GM19239 (cell line): ENCODE data around the gene PLA2G4D.
A peak's percentile ranks its signal among the peaks of the same experiment; 100 is the strongest.
"Not testable (repeated sequence)": the region's sequence is repeated elsewhere in the genome, so short reads cannot be mapped to it uniquely, and the experiment has no call there.

Experiments used
- DNase-seq: peaks from one replicate; pipeline ENCODE4 v3.0.0; 2011; ENCODE audit warnings: low spot score; ENCODE audit not compliant: insufficient read length
- FAIRE-seq: peaks from 2 replicates; lab custom pipeline; 2011; peaks lifted over from hg19 to GRCh38; lab: Jason Lieb, UNC

Gene PLA2G4D

DNA sequence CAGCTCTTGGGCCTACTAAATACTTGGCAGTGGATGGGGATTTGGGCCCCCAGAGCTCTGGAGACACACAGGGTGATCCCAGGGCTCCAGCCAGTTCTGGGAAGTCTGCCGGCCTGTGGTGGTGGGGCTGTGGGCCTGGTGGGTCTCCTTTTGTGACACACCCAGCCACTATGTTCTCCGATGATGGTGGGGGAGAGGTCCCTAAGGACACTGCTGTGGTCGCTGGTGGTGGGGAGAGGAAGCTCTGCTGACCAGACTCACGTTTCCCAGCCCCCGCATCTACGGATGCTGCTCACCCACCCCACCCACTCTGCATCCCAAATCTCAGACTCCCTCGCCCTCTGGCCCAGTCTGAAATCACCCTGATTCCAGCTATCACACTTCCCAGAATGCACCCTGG, 396 bp downstream of the PLA2G4D start:
- DNase-seq = no peak
- FAIRE-seq = no peak

DNA sequence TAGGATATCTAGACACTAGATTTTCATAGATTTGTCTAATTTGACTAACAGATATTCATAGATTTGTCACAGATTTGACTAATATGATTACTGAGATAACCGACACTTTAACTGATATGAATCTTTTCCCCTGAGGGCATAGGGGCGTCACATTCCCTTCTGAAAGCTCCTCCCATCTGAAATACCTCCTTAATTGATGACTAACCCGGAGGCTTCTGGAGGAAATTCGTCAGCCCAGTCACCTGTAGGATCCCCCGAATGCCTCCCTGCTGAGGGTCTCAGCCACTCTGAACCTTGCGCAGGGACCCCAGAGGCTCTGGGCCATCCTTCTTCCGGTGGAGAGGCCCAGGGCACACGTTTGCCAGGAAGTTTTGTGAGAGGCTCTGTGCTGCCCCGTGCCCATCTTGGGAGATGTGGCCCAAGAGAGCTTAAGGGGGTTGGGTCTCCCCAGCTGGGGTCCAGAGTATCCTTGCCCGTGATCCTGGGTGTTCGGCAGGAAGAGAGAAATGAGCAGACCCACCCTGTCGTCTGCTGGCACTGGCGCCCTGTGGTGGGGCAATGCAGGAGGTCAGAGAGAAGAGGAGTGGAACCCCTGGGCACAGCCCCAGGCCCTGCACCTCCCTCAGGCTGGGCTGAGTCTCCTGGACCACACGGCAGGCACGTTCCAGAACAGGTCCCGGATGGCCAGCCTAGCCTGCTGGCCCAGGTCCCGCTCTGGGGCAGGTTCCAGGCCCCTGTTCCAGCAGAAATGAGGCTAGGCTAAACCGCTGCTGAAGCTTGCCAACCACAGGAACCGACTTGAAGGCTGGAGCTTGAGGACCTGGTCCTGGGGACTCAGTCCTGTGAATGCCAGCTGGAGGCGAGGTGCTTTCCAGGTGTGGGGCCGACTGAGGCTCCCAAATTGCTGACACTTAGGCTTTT, 1.7 kb downstream of the PLA2G4D start:
- DNase-seq (no peak), FAIRE-seq (no peak)

DNA sequence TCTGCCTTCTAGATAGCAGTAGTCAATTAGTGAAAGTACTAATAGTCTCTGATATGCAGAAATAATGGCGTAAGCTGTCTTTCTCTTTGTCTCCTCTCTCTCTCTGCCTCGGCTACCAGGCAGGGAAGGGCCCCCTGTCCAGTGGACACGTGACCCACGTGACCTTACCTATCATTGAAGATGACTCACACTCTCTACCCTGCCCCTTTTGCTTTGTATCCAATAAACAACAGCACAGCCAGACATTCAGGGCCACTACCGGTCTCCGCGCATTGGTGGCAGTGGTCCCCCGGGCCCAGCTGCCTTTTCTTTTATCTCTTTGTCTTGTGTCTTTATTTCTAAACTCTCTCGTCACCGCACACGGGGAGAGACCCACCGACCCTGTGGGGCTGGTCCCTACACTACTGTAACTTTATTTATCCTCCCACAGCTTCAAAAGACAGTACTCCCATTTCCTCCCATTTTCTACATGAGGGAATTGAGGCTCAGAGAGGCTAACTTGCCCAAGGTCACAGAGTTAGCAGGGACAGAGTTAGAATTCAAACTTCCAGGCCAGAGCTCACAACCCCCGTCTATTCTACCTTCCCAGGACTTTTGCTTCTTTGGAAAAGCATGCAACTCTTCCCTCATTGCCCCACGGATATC, 2.5 kb downstream of the PLA2G4D start:
- FAIRE-seq, DNase-seq: not testable (repeated sequence)

DNA sequence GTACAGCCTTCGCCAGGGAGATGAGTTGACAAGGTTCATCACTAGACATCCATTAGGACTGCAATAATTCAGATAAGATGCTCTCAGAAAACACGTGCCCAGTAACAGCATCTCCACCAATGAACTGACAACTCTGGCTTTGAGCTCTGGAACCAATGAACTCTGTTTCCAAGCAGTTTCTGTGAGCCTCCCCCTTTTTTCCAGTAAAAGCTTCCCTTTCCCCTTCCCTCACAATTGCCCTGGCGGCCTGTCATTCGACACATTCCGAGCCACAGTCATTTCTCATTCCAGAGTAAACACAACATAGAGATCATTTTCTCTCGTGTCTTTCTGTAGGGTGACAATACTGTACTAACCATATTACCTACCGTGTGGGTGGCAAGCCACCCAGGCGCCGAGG, 3.6 kb downstream of the PLA2G4D start:
- no peak for DNase-seq
- FAIRE-seq = no peak

DNA sequence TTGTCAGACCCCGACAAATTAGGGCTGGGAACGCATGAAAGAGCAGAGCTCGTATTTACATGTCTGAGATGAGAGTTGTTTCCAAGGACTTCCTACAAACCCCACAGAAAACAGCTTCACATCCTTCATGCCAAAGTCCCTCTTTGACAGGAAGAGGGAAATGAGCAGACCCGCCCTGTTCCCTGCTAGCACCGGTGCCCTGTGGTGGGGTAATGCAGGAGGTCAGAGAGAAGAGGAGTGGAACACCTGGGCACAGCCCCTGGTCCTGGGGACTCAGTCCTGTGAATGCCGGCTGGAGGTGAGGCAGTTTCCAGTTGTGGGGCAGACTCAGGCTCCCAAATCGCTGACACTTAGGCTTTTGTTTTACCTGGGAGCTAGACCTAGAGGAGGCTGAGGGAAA, 4.0 kb downstream of the PLA2G4D start:
- FAIRE-seq = no peak
- DNase-seq = no peak

DNA sequence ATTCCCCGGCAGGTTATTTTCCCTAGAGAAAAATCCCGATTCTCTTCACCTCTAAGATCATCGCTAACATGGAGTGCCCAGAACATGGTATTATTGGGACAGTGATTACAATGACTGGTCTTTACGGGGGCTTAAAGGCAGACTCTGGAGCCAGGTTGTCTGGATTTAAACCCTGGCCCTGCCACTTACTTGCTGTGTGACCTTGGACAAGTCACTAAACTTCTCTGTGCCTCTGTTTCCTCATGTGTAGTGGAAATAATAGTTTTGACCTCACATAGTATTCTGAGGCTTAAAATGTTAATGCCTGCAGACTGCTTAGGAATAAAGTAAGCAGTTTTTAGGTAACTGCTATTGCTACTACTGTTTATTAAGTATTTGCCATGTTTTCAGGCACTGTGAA, 4.4 kb downstream of the PLA2G4D start:
- DNase-seq (no peak), FAIRE-seq (no peak)

DNA sequence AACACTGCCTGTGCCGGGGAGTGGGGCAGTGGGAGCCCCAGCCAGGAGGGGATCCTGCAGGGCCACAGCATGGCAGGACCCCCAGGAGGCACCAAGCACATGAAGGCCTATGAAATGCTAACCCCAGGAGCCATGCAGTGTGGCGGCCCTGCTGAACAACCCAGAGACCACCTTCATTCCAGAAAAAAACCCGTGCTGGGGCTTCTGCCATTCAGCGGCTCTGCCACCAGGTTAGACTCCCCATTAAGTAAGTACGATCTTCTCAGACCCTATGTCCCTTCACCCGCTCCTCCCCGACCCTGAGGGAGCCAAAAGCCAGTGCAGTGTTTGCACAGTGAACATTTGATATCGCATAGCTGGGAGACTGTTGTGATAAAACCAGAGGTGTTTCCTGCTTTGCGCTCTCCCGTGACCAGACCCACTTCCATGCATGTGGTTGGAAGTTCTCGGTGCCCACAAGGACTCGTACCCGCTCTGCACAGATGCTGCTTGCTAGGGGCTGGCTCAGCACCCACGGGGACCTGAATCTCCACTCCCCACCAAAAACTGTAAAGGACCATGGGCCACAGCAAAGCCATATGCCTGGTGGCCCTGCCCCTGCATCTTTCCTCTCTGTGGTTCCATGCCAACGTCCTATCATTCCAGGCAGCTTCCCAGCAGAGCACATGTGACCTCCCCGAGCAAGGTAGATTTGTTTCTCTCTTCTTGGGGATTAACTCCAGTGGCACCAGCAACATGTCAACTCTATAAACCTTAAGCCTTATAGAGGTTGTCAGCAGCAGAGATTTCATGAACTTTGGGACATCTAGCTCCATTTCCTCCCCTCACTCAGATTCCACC, 5.3 kb downstream of the PLA2G4D start:
- no peak for FAIRE-seq
- DNase-seq = no peak

DNA sequence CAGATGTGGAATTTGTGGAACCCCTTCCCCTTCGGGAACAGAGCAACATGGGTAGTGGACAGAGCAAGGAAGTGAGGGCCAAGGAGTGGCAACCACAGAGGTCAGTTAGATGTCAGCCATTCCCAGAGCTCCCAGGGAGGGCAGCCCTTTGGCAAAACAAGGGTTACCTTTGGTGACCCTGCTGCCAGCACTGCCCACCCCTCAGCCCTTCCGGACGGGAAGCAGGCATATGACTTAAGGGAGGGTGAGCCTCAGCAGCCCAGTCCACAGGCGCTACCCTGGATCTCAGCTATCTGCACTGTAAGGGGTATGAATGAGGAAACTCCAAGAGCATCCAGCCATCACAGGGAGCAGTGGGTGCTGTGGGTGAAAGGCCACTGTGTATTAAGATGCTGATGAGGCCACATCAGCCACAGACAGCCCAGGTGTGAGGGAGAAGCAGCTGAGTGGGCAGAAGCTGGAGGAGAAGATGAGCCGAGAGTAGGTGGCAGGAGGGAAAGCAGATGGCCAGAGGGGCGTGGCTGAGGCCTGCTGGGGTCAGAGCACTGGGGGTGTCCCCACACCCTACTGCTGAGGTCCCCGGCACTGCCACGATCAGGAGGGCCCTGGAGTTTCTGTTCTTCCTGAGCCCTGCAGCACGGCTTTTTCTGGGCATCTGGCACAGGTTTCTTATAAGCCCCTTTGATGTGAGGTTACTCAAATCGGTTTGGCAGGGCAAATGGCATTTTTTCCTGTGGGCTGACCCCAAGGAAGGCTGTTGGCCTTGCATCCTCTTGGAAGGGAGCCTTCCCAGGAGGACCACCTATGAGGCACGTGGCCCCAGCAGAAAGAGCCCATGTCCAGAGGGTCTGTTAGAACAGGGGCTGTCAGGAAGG, 6.2 kb downstream of the PLA2G4D start:
- no peak for FAIRE-seq

DNA sequence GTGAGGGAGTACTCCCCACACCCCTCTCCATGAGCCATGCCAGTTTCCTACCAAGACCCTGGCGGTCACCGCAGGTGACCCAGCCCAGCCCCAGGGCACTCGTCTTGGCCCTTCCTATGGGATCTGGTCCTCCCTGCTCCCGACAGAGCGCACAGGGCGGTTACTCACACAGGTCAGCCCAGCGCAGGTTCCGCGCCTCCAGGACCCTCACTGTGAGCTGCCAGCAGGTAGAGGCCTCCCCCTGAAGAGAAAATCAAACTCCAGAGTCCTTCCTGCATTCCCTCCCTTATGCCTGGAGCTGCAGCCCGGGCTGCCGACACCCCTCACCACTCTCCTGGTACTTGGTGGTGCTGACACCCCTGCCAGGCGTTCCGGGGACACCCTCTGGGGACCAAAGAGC, 6.9 kb downstream of the PLA2G4D start:
- FAIRE-seq = no peak
- DNase-seq = no peak

More for the DNA sequence above, 6.2 kb downstream of the PLA2G4D start:
- no peak for DNase-seq

DNA sequence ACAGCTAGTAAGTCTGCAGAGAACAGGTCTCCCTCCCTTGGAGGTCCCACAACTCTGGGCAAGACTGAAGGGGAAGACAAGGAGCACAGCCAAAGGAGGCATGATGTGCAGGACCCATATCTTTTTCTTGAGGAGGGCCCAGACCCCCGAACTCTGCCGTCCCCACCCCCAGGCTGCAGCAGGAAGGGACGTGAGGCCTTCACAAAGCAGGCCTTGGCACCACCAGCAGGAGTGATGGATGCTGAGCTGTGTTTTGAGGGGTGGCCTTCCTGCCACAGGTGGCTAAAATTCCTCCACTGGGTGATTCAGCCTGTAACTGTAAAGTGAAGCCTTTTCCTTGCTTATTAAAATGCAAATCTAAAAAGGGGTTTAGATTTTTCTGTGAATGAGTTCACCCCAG, 8.6 kb downstream of the PLA2G4D start:
- no peak for DNase-seq
- no peak for FAIRE-seq

DNA sequence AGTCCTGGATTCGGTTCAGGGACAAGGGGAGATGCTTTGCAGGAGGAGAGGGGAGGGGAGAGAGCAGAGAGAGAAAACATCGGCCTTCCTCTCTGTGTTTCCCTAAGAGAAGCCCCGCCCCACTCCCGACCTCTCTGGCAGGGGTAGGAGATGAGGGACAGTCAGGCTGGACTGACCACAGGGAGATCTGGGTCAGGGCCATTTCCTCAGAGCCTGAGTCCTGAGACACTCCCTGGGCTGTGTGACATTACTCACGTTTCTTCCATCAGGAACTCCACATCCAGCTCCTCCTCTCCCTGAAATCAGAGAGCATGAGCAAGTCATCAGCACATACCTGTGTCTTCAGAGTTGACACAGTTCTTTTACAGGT, 9.1 kb downstream of the PLA2G4D start:
- no peak for DNase-seq
- no peak for FAIRE-seq

DNA sequence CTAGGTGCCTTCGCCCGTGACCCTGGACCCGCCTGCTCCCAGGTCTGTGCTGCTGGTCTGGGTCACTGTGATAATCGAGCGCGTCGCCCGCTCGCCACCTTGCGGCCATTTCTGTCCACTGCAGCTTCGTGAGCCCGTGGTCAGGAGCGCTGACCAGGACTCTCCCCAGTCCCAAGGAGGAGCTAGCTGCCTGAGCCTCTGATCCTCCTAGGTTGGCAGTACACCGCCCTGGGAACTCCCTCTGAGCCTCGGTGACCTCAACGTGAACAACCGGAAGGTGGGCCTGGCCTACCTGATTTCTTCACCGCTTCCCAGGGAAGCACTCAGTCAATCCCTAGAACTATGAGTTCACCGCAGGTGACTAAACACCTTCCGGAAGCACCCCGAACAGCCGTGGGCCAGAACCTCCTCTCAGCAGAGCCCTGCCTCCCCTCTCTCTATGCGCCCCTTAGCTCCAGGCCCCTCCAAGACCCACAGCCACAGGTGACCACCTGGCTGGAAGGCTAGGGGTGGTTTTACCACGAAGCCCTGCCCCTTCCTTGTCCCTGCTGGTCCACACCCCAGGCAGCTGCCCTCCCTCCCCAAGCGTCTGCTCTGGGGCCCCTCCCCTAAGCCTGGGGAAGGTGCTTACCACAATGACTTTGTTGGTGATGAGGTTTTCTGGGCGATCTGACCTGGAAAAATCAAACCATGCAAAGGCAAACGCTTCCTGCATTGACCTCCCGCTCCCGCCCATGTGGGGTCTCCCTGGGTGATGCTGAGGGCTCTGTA, 9.7 kb downstream of the PLA2G4D start:
- peak; percentile 76 for DNase-seq
- peak; percentile 45 for FAIRE-seq

DNA sequence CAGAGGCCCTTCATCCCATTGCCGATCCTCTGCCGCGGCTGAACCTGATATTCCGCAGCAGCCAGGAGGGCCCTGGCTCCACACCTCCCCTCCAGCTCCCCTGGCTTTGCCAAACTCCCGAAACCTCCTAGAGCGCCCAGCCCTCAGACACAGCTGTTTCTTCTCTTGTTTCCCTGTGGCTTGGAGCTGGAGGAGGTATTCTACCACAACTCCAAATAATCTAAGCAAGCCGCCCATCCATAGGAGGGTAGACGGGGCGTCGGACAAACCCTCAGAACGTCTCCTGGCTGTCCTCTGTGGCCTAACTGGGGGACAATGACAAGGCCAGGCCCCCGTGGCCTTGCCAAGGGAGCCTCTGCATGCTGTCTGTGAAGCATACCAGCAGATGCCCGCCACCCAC, 10.4 kb downstream of the PLA2G4D start:
- DNase-seq (no peak), FAIRE-seq (no peak)

DNA sequence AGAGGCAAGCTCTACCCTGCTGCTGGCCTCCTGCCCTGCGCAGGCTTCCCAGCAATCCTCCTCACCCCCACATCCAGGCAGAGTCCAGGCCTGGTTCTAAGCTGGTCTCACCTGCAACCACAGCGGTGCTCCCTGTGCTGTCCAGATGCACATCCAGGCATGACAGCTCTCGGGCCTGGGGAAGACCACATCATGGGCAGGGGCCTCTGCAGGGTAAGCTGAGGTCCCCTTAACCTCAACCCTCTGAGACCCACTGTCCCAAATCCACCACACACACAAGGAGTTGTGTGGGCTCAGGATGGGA, 10.8 kb downstream of the PLA2G4D start:
- FAIRE-seq (no peak), DNase-seq (no peak)

DNA sequence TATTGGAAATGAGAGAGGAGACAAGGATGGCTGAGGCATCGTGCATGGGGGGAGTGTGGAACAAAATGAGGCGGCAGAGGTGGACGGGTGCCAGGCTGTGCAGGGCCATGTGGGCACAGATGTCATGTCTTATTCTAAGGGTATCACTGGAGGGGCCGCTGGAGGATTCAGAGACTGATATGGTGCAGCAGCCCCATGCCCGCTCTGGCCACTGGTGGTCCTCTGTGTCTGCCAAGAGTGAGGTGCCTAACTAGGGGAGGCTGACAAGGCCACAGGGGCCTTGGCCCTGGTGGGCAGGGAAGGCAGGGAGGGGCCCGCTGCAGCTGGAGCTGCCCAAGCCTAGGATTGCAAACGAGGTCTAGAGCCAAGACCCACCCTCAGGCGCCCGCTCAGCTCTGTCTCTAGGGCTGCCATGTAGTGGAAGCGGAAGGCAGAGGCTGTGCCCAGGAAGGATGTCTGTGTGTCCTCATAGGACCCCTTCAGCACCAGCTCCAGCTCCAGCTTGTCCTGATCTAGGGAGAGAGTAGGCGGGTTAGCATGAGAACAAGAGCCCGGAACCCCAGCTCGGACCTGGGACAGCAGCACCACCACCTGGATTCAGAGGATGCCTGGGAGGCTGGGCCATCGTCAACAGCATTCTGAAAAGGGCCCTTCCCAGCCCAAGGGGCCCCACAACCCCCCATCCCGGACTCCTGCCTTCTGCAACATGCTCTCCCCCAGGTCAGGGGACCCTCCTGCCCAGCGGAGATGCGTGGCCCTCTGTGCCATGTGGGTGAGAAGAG, 11.3 kb downstream of the PLA2G4D start:
- FAIRE-seq = no peak
- DNase-seq = no peak

DNA sequence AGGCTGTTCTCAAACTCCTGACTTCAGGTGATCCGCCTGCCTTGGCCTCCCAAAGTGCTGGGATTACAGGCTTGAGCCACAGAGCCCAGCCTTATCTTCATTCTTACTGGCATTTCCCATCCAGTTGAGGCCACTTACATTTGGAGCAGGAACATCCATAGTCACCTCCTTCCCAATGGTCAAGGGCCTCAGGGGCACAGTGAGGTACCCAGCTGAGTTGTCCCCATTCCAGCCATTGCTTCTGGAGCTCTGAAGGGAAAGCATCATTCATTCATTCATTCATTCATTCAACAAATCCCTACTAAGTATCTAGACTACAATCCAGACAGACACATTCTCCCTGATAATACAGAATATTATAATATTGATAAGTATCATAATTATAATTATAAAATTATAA, 12.2 kb downstream of the PLA2G4D start:
- DNase-seq = no peak
- no peak for FAIRE-seq

DNA sequence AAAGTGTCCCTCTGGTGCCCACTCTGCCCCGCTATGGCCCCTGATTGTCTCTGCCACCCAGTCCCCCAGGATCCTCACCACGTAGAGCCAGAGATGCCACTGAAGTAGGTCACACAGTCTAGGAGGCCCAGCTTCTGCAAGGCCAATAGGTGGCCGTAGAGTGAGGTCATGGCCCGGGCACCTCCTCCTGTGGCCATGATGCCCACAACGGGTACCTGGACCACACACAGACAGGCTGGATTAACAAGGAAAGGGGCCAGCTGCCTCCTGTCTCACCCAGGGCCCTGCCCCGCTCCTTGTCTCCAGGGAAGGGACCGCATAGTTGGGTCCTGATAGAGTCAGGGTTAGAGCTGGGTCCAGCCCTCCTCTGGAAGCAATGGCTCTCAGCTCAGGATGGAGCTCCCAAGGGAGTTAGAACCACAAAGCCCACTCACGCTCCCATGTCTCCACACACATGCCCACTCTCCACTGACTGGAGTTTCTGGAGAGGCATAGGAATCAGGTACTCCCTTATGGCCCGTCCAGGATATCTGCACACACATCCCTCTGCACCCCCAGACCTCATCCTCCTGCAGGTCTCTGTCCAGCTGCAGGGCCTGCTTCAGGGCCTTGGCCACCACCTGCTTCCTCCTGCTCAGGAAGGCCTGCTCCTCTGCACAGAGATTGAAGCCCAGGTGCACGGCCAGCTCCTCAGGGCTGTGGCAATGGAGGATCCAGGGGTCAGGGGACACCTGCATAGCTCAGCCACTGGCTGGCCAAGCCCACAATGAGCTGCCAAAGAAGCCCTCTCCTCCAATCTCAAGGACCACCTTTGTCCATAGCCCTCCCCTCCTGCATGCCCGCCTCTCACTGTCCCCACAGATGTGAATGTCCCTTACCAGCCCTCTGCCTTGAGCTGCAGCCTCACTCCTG, 13.2 kb downstream of the PLA2G4D start:
- DNase-seq (no peak), FAIRE-seq (no peak)
